OCI-LY3 (cell line): Measurements from ENCODE around the gene LCNL1.

Experiments used
- H2AFZ ChIP-seq: fragments of 200-600, 300-600 bp; shearing (Covaris generic); 2 replicates; pipeline ENCODE4 v1.6.0; 2014; ENCODE audit warnings: antibody characterized with exemption, low read depth, low read length
- H3K27ac ChIP-seq: fragments of 200-600, 300-600 bp; sonication (generic); 2 replicates; pipeline ENCODE4 v1.5.1; 2014; ENCODE audit warnings: mild to moderate bottlenecking, low read length, moderate library complexity, mixed read lengths
- H3K27me3 ChIP-seq: fragments of 200-600, 300-600 bp; sonication (generic); 2 replicates; pipeline ENCODE4 v1.6.1; 2014; ENCODE audit warnings: low read depth, low read length, mixed read lengths
- H3K36me3 ChIP-seq: fragments of 200-600, 300-600 bp; sonication (generic); replicated peaks from 2 replicates; pipeline ENCODE3; 2014; ENCODE audit warnings: low read depth, low read length, mixed read lengths
- H3K4me1 ChIP-seq: fragments of 300-600, 200-600 bp; sonication (generic); 2 replicates; pipeline ENCODE4 v1.6.1; 2014; ENCODE audit warnings: low read length, mixed read lengths
- H3K4me2 ChIP-seq: fragments of 200-600, 300-600 bp; sonication (generic); 2 replicates; pipeline ENCODE4 v1.6.1; 2014; ENCODE audit warnings: low read length, mixed read lengths
- H3K4me3 ChIP-seq: fragments of 300-600, 200-600 bp; sonication (generic); 2 replicates; pipeline ENCODE4 v1.5.1; 2014; ENCODE audit warnings: antibody characterized with exemption, mild to moderate bottlenecking, low read length, moderate library complexity
- H3K79me2 ChIP-seq: fragments of 300-600, 200-600 bp; shearing (Covaris generic); 2 replicates; pipeline ENCODE4 v1.6.1; 2014; ENCODE audit warnings: mild to moderate bottlenecking, low read length, mixed read lengths
- H3K9ac ChIP-seq: fragments of 300-600, 200-600 bp; shearing (Covaris generic); 2 replicates; pipeline ENCODE4 v1.6.0; 2014; ENCODE audit warnings: mild to moderate bottlenecking, low read length, moderate library complexity
- H3K9me3 ChIP-seq: fragments of 200-600, 300-600 bp; shearing (Covaris generic); 2 replicates; pipeline ENCODE4 v1.6.1; 2014; ENCODE audit warnings: low read length, mixed read lengths; ENCODE audit not compliant: insufficient read depth
- H4K20me1 ChIP-seq: fragments of 200-600, 300-600 bp; sonication (generic); 2 replicates; pipeline ENCODE4 v1.6.1; 2016; ENCODE audit warnings: low read length, mixed read lengths; ENCODE audit not compliant: insufficient read depth
- CTCF ChIP-seq: fragments of 200-600, 300-600 bp; sonication (generic); IDR thresholded peaks from 2 replicates; pipeline ENCODE4 v1.5.1; 2014; ENCODE audit warnings: antibody characterized with exemption, low read length, low read depth
- EZH2phosphoT487 ChIP-seq: fragments of 200-600 bp; shearing (Covaris generic); IDR thresholded peaks from 2 replicates; pipeline ENCODE4 v1.6.1; 2018; ENCODE audit warnings: antibody characterized with exemption, mixed run types, low read depth

Gene LCNL1

GRCh38 chr9:136974817-136975535 lies 7.8 kb upstream of the LCNL1 start:
- no peak overlapping the region for H3K9ac ChIP-seq
- H3K4me2 ChIP-seq = no peak overlapping the region
- no peak overlapping the region for H3K4me3 ChIP-seq
- H3K79me2 ChIP-seq = no peaks in the 10 kb centered on the region
- TF ChIP-seq EZH2phosphoT487 = no peak
- no peak for TF ChIP-seq CTCF
- H2AFZ ChIP-seq = no peak overlapping the region
- H3K27ac ChIP-seq = no peak overlapping the region
- H3K4me1 ChIP-seq = no peaks in the 10 kb centered on the region
- no peaks in the 10 kb centered on the region for H3K9me3 ChIP-seq
- H4K20me1 ChIP-seq = no peaks in the 10 kb centered on the region
- H3K27me3 ChIP-seq = peaks cover 8% of the 10 kb centered on the region; the same call in 1 of the 2 replicates
- H3K36me3 ChIP-seq = no peaks in the 10 kb centered on the region

DNA sequence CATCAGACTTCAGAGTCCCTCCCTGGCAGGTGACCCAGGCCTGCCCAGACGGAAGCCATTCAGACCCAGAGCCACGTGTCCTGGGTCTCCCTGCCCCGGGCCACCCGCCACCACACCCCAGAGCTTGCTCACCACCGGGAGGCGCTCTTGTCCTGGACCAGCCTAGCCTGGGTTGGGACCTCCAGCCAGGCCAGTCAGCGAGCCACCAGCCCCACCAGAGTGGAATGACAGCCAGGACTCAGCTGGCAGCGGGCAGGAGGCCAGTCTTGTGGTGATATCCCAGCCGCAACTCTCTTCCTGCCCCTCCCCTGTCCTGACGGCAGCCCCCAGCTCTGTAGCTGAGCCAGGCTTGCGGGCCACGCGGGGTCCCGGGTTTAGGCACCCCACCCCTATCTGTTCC lies 7.1 kb upstream of the LCNL1 start:
- H3K9me3 ChIP-seq = no peaks in the 10 kb centered on the region
- no peak overlapping the region for H3K4me3 ChIP-seq
- no peak overlapping the region for H3K27ac ChIP-seq
- TF ChIP-seq EZH2phosphoT487 (no peak), CTCF (peak; percentile 23)
- H3K27me3 ChIP-seq = peaks cover 8% of the 10 kb centered on the region; the same call in 1 of the 2 replicates
- H3K36me3 ChIP-seq = no peaks in the 10 kb centered on the region
- H4K20me1 ChIP-seq = no peaks in the 10 kb centered on the region
- no peaks in the 10 kb centered on the region for H3K4me1 ChIP-seq
- H3K4me2 ChIP-seq = no peak overlapping the region
- no peak overlapping the region for H2AFZ ChIP-seq
- H3K79me2 ChIP-seq = no peaks in the 10 kb centered on the region
- no peak overlapping the region for H3K9ac ChIP-seq

GRCh38 chr9:136977223-136977622 lies 5.6 kb upstream of the LCNL1 start, which contains the start of gene PTGDS:
Gene PTGDS, plus strand, starts transcription at chr9:136977504. Its CDS starts 75 bp downstream, at chr9:136977579.
- Histone ChIP-seq H3K79me2 (no peaks in the 10 kb centered on the region), H3K27ac (no peak within 1 kb of the TSS), H2AFZ (no peak within 1 kb of the TSS), H3K27me3 (peaks cover 8% of the 10 kb centered on the region; the same call in 1 of the 2 replicates), H3K4me2 (no peak within 1 kb of the TSS), H4K20me1 (no peaks in the 10 kb centered on the region), H3K4me1 (no peaks in the 10 kb centered on the region), H3K4me3 (no peak within 1 kb of the TSS), H3K9me3 (no peaks in the 10 kb centered on the region), H3K9ac (no peak within 1 kb of the TSS), H3K36me3 (no peaks in the 10 kb centered on the region)
- TF ChIP-seq EZH2phosphoT487 (no peak), CTCF (no peak)

- Histone ChIP-seq H3K27me3 (peaks cover 8% of the 10 kb centered on the region; the same call in 1 of the 2 replicates), H3K4me1 (no peaks in the 10 kb centered on the region), H3K27ac (no peak overlapping the region), H3K4me3 (no peak overlapping the region), H3K9me3 (no peaks in the 10 kb centered on the region), H3K9ac (no peak overlapping the region), H3K36me3 (no peaks in the 10 kb centered on the region), H4K20me1 (no peaks in the 10 kb centered on the region), H3K4me2 (no peak overlapping the region), H2AFZ (no peak overlapping the region), H3K79me2 (no peaks in the 10 kb centered on the region)
- TF ChIP-seq CTCF (no peak), EZH2phosphoT487 (no peak)
These were observed 5.1 kb upstream of the LCNL1 start for GRCh38 chr9:136977649-136978072.
